A549 (cell line): ENCODE measurements around the gene SPTA1. TPM values are rescaled to one million over a fixed set of nuclear protein-coding genes. Genes with fewer than 3 reads are reported as not detected.
"Not testable (repeated sequence)": the region's sequence is repeated elsewhere in the genome, so short reads cannot be mapped to it uniquely, and the experiment has no call there.

Experiments
- ATAC-seq, 2 experiments: fragments of 200-7000 bp in 1 of 2; fragments of >200 bp in 1 of 2; cut with Nextera tagmentation in 1 of 2; cut with Tn5 transposase in 1 of 2; 3 replicates each; pipeline versions ENCODE4 v1.8.0 to v1.9.1; 2018 to 2020; ENCODE audit warnings: mild to moderate bottlenecking in 1 of 2, moderate library complexity in 1 of 2
- CTCF ChIA-PET: fragments of 300-600 bp; sonication (Branson Sonifier 250); formaldehyde crosslinking; extraction: SDS; loops from one replicate; lab custom pipeline; 2021; ENCODE audit warnings: antibody characterized with exemption, inconsistent platforms; lab: Yijun Ruan, JAX
- POLR2A ChIA-PET: fragments of 350-600 bp; formaldehyde crosslinking; extraction: SDS; loops from one replicate; lab custom pipeline; 2021; ENCODE audit warnings: antibody characterized with exemption, inconsistent platforms; lab: Yijun Ruan, JAX
- DNase-seq, 2 experiments: peaks; one replicate each; pipeline versions ENCODE4 v3.0.0 to v3.0.0-alpha.2; 2011 to 2016; ENCODE audit warnings: low read depth in 1 of 2, low spot score in 1 of 2
- FAIRE-seq: peaks from 2 replicates; lab custom pipeline; 2011; peaks lifted over from hg19 to GRCh38; lab: Jason Lieb, UNC
- H3K27ac ChIP-seq, 2 experiments: fragments of >200 bp; sonication (Bioruptor Twin); formaldehyde crosslinking; 3 replicates each; pipeline ENCODE4 v1.5.1; 2016 to 2017
- H3K4me1 ChIP-seq: fragments of >200 bp; sonication (Bioruptor Twin); formaldehyde crosslinking; 3 replicates; pipeline ENCODE4 v1.6.1; 2016
- H3K4me2 ChIP-seq: fragments of >200 bp; sonication (Bioruptor Twin); formaldehyde crosslinking; 3 replicates; pipeline ENCODE4 v1.6.1; 2016
- H3K4me3 ChIP-seq: fragments of >200 bp; sonication (Bioruptor Twin); formaldehyde crosslinking; 3 replicates; pipeline ENCODE4 v1.5.1; 2016
- H3K9me3 ChIP-seq: fragments of >200 bp; sonication (Bioruptor Twin); formaldehyde crosslinking; 3 replicates; pipeline ENCODE4 v1.6.1; 2016
- BCL3 ChIP-seq: fragments of >200 bp; sonication (Bioruptor Twin); formaldehyde crosslinking; IDR thresholded peaks from 3 replicates; pipeline ENCODE4 v1.6.1; 2016
- CBX2 ChIP-seq: fragments of 200-600 bp; sonication (generic); IDR thresholded peaks from 2 replicates; pipeline ENCODE4 v1.6.1; 2016; ENCODE audit warnings: low read depth, mild to moderate bottlenecking, borderline replicate concordance
- CBX8 ChIP-seq: fragments of 200-600 bp; sonication (generic); IDR thresholded peaks from 2 replicates; pipeline ENCODE4 v1.6.1; 2016
- CHD4 ChIP-seq: fragments of 200-600 bp; sonication (generic); IDR thresholded peaks from 2 replicates; pipeline ENCODE4 v1.6.1; 2016; ENCODE audit warnings: antibody characterized with exemption, mild to moderate bottlenecking, borderline replicate concordance
- CTCF ChIP-seq: fragments of >200 bp; sonication (Bioruptor Twin); formaldehyde crosslinking; IDR thresholded peaks from 3 replicates; pipeline ENCODE4 v1.5.1; 2016
- EHF ChIP-seq: fragments of 250-450 bp; sonication (Bioruptor Pico); IDR thresholded peaks from 2 replicates; pipeline ENCODE4 v1.5.0; 2020; ENCODE audit warnings: mild to moderate bottlenecking
- ELK1 ChIP-seq: fragments of 150-350 bp; IDR thresholded peaks from 2 replicates; pipeline ENCODE4 v1.6.1; 2014; ENCODE audit warnings: low read depth, mild to moderate bottlenecking, low read length
- FOSB ChIP-seq: fragments of 250-450 bp; sonication (Bioruptor Pico); IDR thresholded peaks from 2 replicates; pipeline ENCODE4 v1.5.0; 2020; ENCODE audit warnings: mild to moderate bottlenecking, moderate library complexity
- FOXS1 ChIP-seq: fragments of 250-450 bp; sonication (Bioruptor Pico); IDR thresholded peaks from 2 replicates; pipeline ENCODE4 v1.5.0; 2020; ENCODE audit warnings: mild to moderate bottlenecking, moderate library complexity
- GATA3 ChIP-seq: IDR thresholded peaks from 2 replicates; pipeline ENCODE4 v1.6.1; 2012; ENCODE audit warnings: borderline replicate concordance
- HDAC2 ChIP-seq: fragments of 200-600 bp; sonication (generic); IDR thresholded peaks from 2 replicates; pipeline ENCODE4 v1.6.1; 2016
- HEYL ChIP-seq: fragments of 250-450 bp; sonication (Bioruptor Pico); IDR thresholded peaks from 2 replicates; pipeline ENCODE4 v1.8.0; 2021; ENCODE audit warnings: mild to moderate bottlenecking, moderate library complexity
- HOXA7 ChIP-seq: fragments of 250-450 bp; sonication (Bioruptor Pico); IDR thresholded peaks from 2 replicates; pipeline ENCODE4 v1.5.0; 2020; ENCODE audit warnings: mild to moderate bottlenecking, moderate library complexity
- HOXB13 ChIP-seq: fragments of 250-450 bp; sonication (Bioruptor Pico); IDR thresholded peaks from 2 replicates; pipeline ENCODE4 v1.5.0; 2020; ENCODE audit warnings: low read depth, mild to moderate bottlenecking, moderate library complexity
- HOXB5 ChIP-seq: fragments of 250-450 bp; sonication (Bioruptor Pico); IDR thresholded peaks from 2 replicates; pipeline ENCODE4 v1.5.0; 2020; ENCODE audit warnings: mild to moderate bottlenecking, moderate library complexity
- JUN ChIP-seq, 2 experiments: fragments of >200 bp; sonication (Bioruptor Twin); formaldehyde crosslinking; IDR thresholded peaks; 2 replicates in 1 of 2; 3 replicates in 1 of 2; pipeline ENCODE4 v1.6.1; 2016 to 2017
- KDM1A ChIP-seq: fragments of 200-600 bp; sonication (generic); IDR thresholded peaks from 2 replicates; pipeline ENCODE4 v1.6.1; 2016; ENCODE audit warnings: low read depth, mild to moderate bottlenecking
- MAFK ChIP-seq: fragments of 450-650 bp; IDR thresholded peaks from 2 replicates; pipeline ENCODE4 v1.6.1; 2014; ENCODE audit not compliant: partially characterized antibody
- MAX ChIP-seq: IDR thresholded peaks from 2 replicates; pipeline ENCODE4 v1.6.1; 2012
- MYC ChIP-seq: IDR thresholded peaks from 2 replicates; pipeline ENCODE4 v1.6.1; 2012; ENCODE audit warnings: mild to moderate bottlenecking, inconsistent platforms, low read length, improper control_type of control experiment, borderline replicate concordance
- NFE2L2 ChIP-seq: fragments of 150-350 bp; conservative IDR thresholded peaks from 2 replicates; pipeline ENCODE4 v1.6.1; 2014; ENCODE audit warnings: low read length
- NPAS2 ChIP-seq: fragments of 250-450 bp; sonication (Bioruptor Pico); IDR thresholded peaks from 2 replicates; pipeline ENCODE4 v1.8.0; 2022; ENCODE audit warnings: mild to moderate bottlenecking, moderate library complexity, borderline replicate concordance
- NR3C1 ChIP-seq: fragments of >200 bp; sonication (Bioruptor Twin); formaldehyde crosslinking; IDR thresholded peaks from 3 replicates; pipeline ENCODE4 v1.6.1; 2017
- RARB ChIP-seq: fragments of 250-450 bp; sonication (Bioruptor Pico); IDR thresholded peaks from 2 replicates; pipeline ENCODE4 v1.8.0; 2021; ENCODE audit warnings: mild to moderate bottlenecking, moderate library complexity
- SREBF2 ChIP-seq: fragments of 450-650 bp; IDR thresholded peaks from 2 replicates; pipeline ENCODE4 v1.6.1; 2014; ENCODE audit warnings: mild to moderate bottlenecking, moderate library complexity
- TP53 ChIP-seq: fragments of 250-450 bp; sonication (Bioruptor Pico); IDR thresholded peaks from 2 replicates; pipeline ENCODE4 v1.5.0; 2021; ENCODE audit warnings: mild to moderate bottlenecking, moderate library complexity
- USF2 ChIP-seq: fragments of 450-650 bp; IDR thresholded peaks from 2 replicates; pipeline ENCODE4 v1.6.1; 2014; ENCODE audit warnings: antibody characterized with exemption
- ZC3H11A ChIP-seq: fragments of 450-650 bp; IDR thresholded peaks from 2 replicates; pipeline ENCODE4 v1.6.1; 2014; ENCODE audit warnings: antibody characterized with exemption, mild to moderate bottlenecking
- ZSCAN20 ChIP-seq: fragments of 250-450 bp; sonication (Bioruptor Pico); IDR thresholded peaks from 2 replicates; pipeline ENCODE4 v1.8.0; 2022; ENCODE audit warnings: mild to moderate bottlenecking, moderate library complexity
- WGBS: methylation state at CpG from one replicate; pipeline ENCODE4 v1.1.6; 2017; ENCODE audit errors: missing lambda C conversion rate; 5-methylcytosine and 5-hydroxymethylcytosine counted together
- polyA plus RNA-seq, 4 experiments: library from polyadenylated mRNA; depleted of rRNA in 3 of 4; stranded (reverse); fragments of >200 nt; fragmentation: RNase III in 1 of 4; extraction: RNeasy Plus Mini Kit Qiagen cat#74134 plus additional on column Dnase treatment in 1 of 4; gene quantifications; 2 replicates in 3 of 4; 3 replicates in 1 of 4; pipeline ENCODE4 v1.2.3, GENCODE V29; 2011 to 2017

Gene SPTA1
- polyA plus RNA-seq, 2 of the 4 experiments (the other 2 are of a cell fraction) = 0.10 TPM; not detected in 1

- Histone ChIP-seq H3K9me3 (no peaks in the 10 kb centered on the region), H3K4me1 (no peaks in the 10 kb centered on the region), H3K27ac (no peak overlapping the region), H3K4me3 (no peak overlapping the region), H3K4me2 (no peak overlapping the region)
- ChIA-PET CTCF (no interaction called here), POLR2A (no interaction called here)
- TF ChIP-seq NPAS2 (CRISPR knock-in tag) (no peak), NFE2L2 (no peak), CBX8 (no peak), CTCF (no peak), RARB (CRISPR knock-in tag) (no peak), GATA3 (no peak), EHF (no peak), CBX2 (no peak), HOXA7 (CRISPR knock-in tag) (no peak), HOXB5 (CRISPR knock-in tag) (no peak), MYC (no peak), JUN (IDR thresholded peaks at IDR 0.05) (no peak)
- WGBS = 23% methylated on average over 1 of the region's 1 CpG
- no peak for ATAC-seq
- no peak for FAIRE-seq
- DNase-seq = no peak
Measured at GRCh38 chr1:158689110-158689509, 2.6 kb upstream of the SPTA1 start.

- H3K27ac ChIP-seq, DNase-seq, FAIRE-seq, CTCF ChIA-PET, ATAC-seq, H3K4me1 ChIP-seq, H3K4me2 ChIP-seq, H3K4me3 ChIP-seq, H3K9me3 ChIP-seq, POLR2A ChIA-PET: not testable (repeated sequence)
- WGBS = 0% methylated on average over 1 of the region's 1 CpG
Measured at GRCh38 chr1:158688343-158688742, 1.8 kb upstream of the SPTA1 start.

GRCh38 chr1:158687037-158687436, 522 bp upstream of the SPTA1 start:
- no peak for TF ChIP-seq MYC
- TF ChIP-seq RARB (CRISPR knock-in tag) = no peak
- no peak for TF ChIP-seq TP53 (CRISPR knock-in tag)
- no peak for TF ChIP-seq HDAC2
- no peak for TF ChIP-seq KDM1A
- no peak for TF ChIP-seq MAX
- TF ChIP-seq FOXS1 (CRISPR knock-in tag) = no peak
- TF ChIP-seq SREBF2 = no peak
- no peak for TF ChIP-seq ZC3H11A
- TF ChIP-seq ELK1 = no peak
- no peak for TF ChIP-seq CBX8
- TF ChIP-seq JUN (IDR thresholded peaks at IDR 0.05) = no peak
- no peak for TF ChIP-seq GATA3
- Histone ChIP-seq H3K4me1 (no peaks in the 10 kb centered on the region), H3K9me3 (no peaks in the 10 kb centered on the region), H3K27ac (no peak overlapping the region), H3K4me2 (no peak overlapping the region), H3K4me3 (no peak overlapping the region)
- DNase-seq (no peak), ATAC-seq (no peak), FAIRE-seq (no peak)
- POLR2A ChIA-PET = no interaction called here
- CTCF ChIA-PET = interaction anchor here (0.6 to 1.5 kb wide), 2 partner anchors 9 to 15 kb away, joined by 3 to 4 read pairs; no protein-coding TSS in a partner anchor

- no peak overlapping the region for H3K4me2 ChIP-seq
- TF ChIP-seq ZSCAN20 (CRISPR knock-in tag) (no peak), MAFK (no peak), FOSB (CRISPR knock-in tag) (no peak), BCL3 (no peak), HEYL (CRISPR knock-in tag) (no peak), NR3C1 (no peak), MAX (no peak), HOXB13 (CRISPR knock-in tag) (no peak), SREBF2 (no peak), CHD4 (no peak), USF2 (no peak)
- ATAC-seq (no peak), DNase-seq (no peak), FAIRE-seq (no peak)
- H3K9me3 ChIP-seq = no peaks in the 10 kb centered on the region
- ChIA-PET CTCF (no interaction called here), POLR2A (no interaction called here)
- 15% methylated on average over 7 of the region's 7 CpGs for WGBS
- H3K4me3 ChIP-seq = no peak overlapping the region
- H3K4me1 ChIP-seq = no peaks in the 10 kb centered on the region
- H3K27ac ChIP-seq = no peak overlapping the region
Measured at GRCh38 chr1:158685085-158685484, 1.4 kb downstream of the SPTA1 start.
